ENCODE measurements around the gene NUDT4. TPM values are rescaled to one million over a fixed set of nuclear protein-coding genes. Genes with fewer than 3 reads are reported as not detected.

NUDT4 gene
- total and polyA plus RNA-seq, 2 of the 4 experiments (the other 2 are of a cell fraction) = 23.6 to 25.6 TPM

DNA sequence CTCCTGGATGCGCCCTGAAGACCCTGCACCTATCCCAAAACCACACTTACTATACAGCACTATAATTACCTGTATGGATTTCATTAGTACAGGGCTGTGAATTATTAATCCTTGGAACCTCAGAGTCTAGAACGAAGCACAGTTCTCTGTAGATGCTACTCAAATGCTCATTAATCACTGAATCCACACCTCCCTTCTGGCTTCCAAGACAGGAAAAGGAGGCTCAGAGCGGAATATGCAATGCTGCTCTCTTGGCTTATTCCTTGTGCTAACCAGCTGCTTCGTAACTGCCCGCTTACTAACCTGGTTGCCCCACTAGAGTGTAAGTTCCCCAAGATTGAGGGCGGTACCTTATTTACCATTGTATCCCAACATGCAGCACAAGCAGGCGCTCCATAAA is 39.1 kb upstream of the NUDT4 start:
- Histone ChIP-seq H3K4ac (ENCODE audit: low read depth, low read length) (no peak overlapping the region), H4K5ac (ENCODE audit: low read depth, low read length) (no peak overlapping the region), H2BK15ac (ENCODE audit: low read depth, low read length) (no peak overlapping the region), H3K56ac (ENCODE audit: extremely low read depth, insufficient read depth, low read length) (no peak overlapping the region), H3K9me3 (ENCODE audit: control insufficient read depth, insufficient read depth, low read length) (no peaks in the 10 kb centered on the region), H3K18ac (ENCODE audit: low read depth, low read length) (no peak overlapping the region), H2BK20ac (ENCODE audit: low read depth, low read length) (no peak overlapping the region), H3K4me1 (ENCODE audit: control insufficient read depth, insufficient read depth, low read length) (no peaks in the 10 kb centered on the region), H3K36me3 (ENCODE audit: control insufficient read depth, insufficient read depth, low read length) (no peaks in the 10 kb centered on the region), H2BK5ac (ENCODE audit: low read depth, low read length, poor library complexity, severe bottlenecking) (no peak overlapping the region), H3K27ac (ENCODE audit: insufficient read depth, low read length) (no peak overlapping the region), H4K91ac (ENCODE audit: insufficient read depth, low read depth, low read length) (no peak overlapping the region), H2BK120ac (ENCODE audit: low read depth, low read length) (no peak overlapping the region), H3K14ac (replicated peaks; ENCODE audit: low read depth, low read length) (no peak overlapping the region), H3K9me1 (ENCODE audit: insufficient read depth, low read length) (no peaks in the 10 kb centered on the region), H3K4me2 (ENCODE audit: low read depth, low read length) (no peak overlapping the region), H3K23ac (ENCODE audit: low read depth, low read length) (no peak overlapping the region), H2AK9ac (replicated peaks; ENCODE audit: low read depth, low read length, poor library complexity) (no peak overlapping the region), H3K9ac (ENCODE audit: low read depth, low read length) (no peak overlapping the region), H3K79me1 (ENCODE audit: low read depth in 1 of 2, low read length in 2 of 2) (no peaks in the 10 kb centered on the region), H2AFZ (replicated peaks; ENCODE audit: low read length, poor library complexity) (no peak overlapping the region), H4K20me1 (ENCODE audit: insufficient read depth, low read length) (no peaks in the 10 kb centered on the region), H2AK5ac (ENCODE audit: low read depth, low read length) (no peak overlapping the region), H3K27me3 (ENCODE audit: control insufficient read depth, insufficient read depth, low read length) (no peaks in the 10 kb centered on the region), H4K8ac (ENCODE audit: low read depth in 2 of 2, low read length in 2 of 2) (no peak overlapping the region), H3K4me3 (ENCODE audit: insufficient read depth, low read depth, low read length) (no peak overlapping the region)
- no peak for TF ChIP-seq RFX5 (IDR thresholded peaks at IDR 0.05; ENCODE audit: low read depth, low read length)
- TF ChIP-seq RAD21 (IDR thresholded peaks at IDR 0.05; ENCODE audit: low read length) = no peak
- no peak for TF ChIP-seq SMC3 (IDR thresholded peaks at IDR 0.05; ENCODE audit: low read depth, low read length)
- TF ChIP-seq RCOR1 (IDR thresholded peaks at IDR 0.05; ENCODE audit: insufficient replicate concordance, low read length) = no peak
- TF ChIP-seq MAFK (IDR thresholded peaks at IDR 0.05; ENCODE audit: low read depth, low read length) = no peak
- no peak for TF ChIP-seq MXI1 (IDR thresholded peaks at IDR 0.05; ENCODE audit: borderline replicate concordance, low read depth, low read length)
- TF ChIP-seq FOS (IDR thresholded peaks at IDR 0.05; ENCODE audit: low read depth, low read length) = no peak
- no peak for TF ChIP-seq CHD1 (IDR thresholded peaks at IDR 0.05; ENCODE audit: low read depth, low read length)
- TF ChIP-seq, protein P1, sequence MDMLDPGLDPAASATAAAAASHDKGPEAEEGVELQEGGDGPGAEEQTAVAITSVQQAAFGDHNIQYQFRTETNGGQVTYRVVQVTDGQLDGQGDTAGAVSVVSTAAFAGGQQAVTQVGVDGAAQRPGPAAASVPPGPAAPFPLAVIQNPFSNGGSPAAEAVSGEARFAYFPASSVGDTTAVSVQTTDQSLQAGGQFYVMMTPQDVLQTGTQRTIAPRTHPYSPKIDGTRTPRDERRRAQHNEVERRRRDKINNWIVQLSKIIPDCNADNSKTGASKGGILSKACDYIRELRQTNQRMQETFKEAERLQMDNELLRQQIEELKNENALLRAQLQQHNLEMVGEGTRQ (IDR thresholded peaks at IDR 0.05; ENCODE audit: low read depth, low read length) = no peak
- TF ChIP-seq MAZ (IDR thresholded peaks at IDR 0.05; ENCODE audit: borderline replicate concordance, low read depth, low read length) = no peak
- no peak for TF ChIP-seq POLR2A (IDR thresholded peaks at IDR 0.05; ENCODE audit: low read depth, low read length)
- TF ChIP-seq NFE2L2 (IDR thresholded peaks at IDR 0.05; ENCODE audit: low read depth, low read length) = no peak
- TF ChIP-seq, protein P2, sequence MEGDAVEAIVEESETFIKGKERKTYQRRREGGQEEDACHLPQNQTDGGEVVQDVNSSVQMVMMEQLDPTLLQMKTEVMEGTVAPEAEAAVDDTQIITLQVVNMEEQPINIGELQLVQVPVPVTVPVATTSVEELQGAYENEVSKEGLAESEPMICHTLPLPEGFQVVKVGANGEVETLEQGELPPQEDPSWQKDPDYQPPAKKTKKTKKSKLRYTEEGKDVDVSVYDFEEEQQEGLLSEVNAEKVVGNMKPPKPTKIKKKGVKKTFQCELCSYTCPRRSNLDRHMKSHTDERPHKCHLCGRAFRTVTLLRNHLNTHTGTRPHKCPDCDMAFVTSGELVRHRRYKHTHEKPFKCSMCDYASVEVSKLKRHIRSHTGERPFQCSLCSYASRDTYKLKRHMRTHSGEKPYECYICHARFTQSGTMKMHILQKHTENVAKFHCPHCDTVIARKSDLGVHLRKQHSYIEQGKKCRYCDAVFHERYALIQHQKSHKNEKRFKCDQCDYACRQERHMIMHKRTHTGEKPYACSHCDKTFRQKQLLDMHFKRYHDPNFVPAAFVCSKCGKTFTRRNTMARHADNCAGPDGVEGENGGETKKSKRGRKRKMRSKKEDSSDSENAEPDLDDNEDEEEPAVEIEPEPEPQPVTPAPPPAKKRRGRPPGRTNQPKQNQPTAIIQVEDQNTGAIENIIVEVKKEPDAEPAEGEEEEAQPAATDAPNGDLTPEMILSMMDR (conservative IDR thresholded peaks at IDR 0.05; ENCODE audit: low read depth, low read length) = no peak
- DNase-seq (no peak), ATAC-seq (ENCODE audit: low read depth) (no peak)
- ChIA-PET POLR2A (ENCODE audit: unreplicated experiment) (no interaction called here), CTCF (no interaction called here)
- in situ Hi-C loops (cut with MboI; ENCODE audit: low sequenced_read_pairs) (no loop called here), dilution Hi-C loops (cut with HindIII; ENCODE audit: low sequenced_read_pairs, unreplicated experiment) (no loop called here), intact Hi-C loops (cut with micrococcal nuclease) (no loop called here)
- no TSS peak for BruUV-seq (replicated peaks)
- 80% methylated on average over 1 of the region's 7 CpGs; no CpG with 5 or more reads in 1 of the 2 experiments for WGBS, 2 experiments (ENCODE audit: extremely low coverage in 2 of 2, insufficient read length in 1 of 2)

Measured in IMR-90 (cell line).